Adrenal gland (tissue), 12 donors: Measurements from ENCODE around the gene HIPK1. TPM values are rescaled to one million over a fixed set of nuclear protein-coding genes. Genes with fewer than 3 reads are reported as not detected.

Source experiments
- DNase-seq, 7 donors: peaks; one replicate each; pipeline ENCODE4 v3.0.0-alpha.2; 2019 to 2020
- H3K27ac ChIP-seq, 5 donors: fragments of 200-600 bp; sonication (generic) in 4 of 5; 1 replicate in 3 of 5; 2 replicates in 2 of 5; pipeline versions ENCODE4 v1.5.1 to v1.8.0; 2016 to 2020; ENCODE audit warnings: mild to moderate bottlenecking in 1 of 5
- H3K27me3 ChIP-seq: fragments of 200-600 bp; 2 replicates; pipeline ENCODE4 v1.8.0; 2021
- H3K36me3 ChIP-seq, 2 donors: fragments of 200-600 bp; replicated peaks in 1 of 2; 1 replicate in 1 of 2; 2 replicates in 1 of 2; pipeline versions ENCODE4 v1.5.1 to v1.8.0; 2018 to 2022
- H3K4me1 ChIP-seq, 2 donors: fragments of 200-600 bp; replicated peaks in 1 of 2; 1 replicate in 1 of 2; 2 replicates in 1 of 2; pipeline versions ENCODE4 v1.5.1 to v1.8.0; 2018 to 2021
- H3K4me3 ChIP-seq, 4 donors: fragments of 200-600 bp; sonication (generic) in 3 of 4; one replicate each; pipeline ENCODE4 v1.5.1; 2016 to 2018
- H3K9me3 ChIP-seq, 3 donors: fragments of 200-600 bp; sonication (generic) in 1 of 3; replicated peaks in 1 of 3; 1 replicate in 2 of 3; 2 replicates in 1 of 3; pipeline versions ENCODE4 v1.5.1 to v1.8.0; 2016 to 2021
- CTCF ChIP-seq, 6 experiments: fragments of 450-650 bp in 4 of 6; fragments of 200-600 bp in 2 of 6; sonication (generic) in 1 of 6; IDR thresholded peaks; 1 replicate in 5 of 6; 2 replicates in 1 of 6; pipeline versions ENCODE4 v1.5.1 to v1.8.0; 2016 to 2021; ENCODE audit warnings: antibody characterized with exemption in 6 of 6, mild to moderate bottlenecking in 2 of 6, moderate library complexity in 1 of 6
- POLR2A ChIP-seq, 2 donors: fragments of 450-650 bp; IDR thresholded peaks; one replicate each; pipeline ENCODE4 v1.6.1; 2017; ENCODE audit warnings: antibody characterized with exemption in 2 of 2, mild to moderate bottlenecking in 2 of 2, moderate library complexity in 1 of 2
- WGBS, 4 donors: extraction: QIAGEN DNeasy Blood & Tissue Kit in 2 of 4; methylation state at CpG; one replicate each; pipeline versions ENCODE4 v1.1.5 to v1.1.7; 2013 to 2017; 5-methylcytosine and 5-hydroxymethylcytosine counted together
- intact Hi-C, 2 donors: fragments of 100-400 bp; cut with DNase I; formaldehyde crosslinking; loops; one replicate each; pipeline versions ENCODE4 v1.14.1 to v1.15.0; 2022 to 2023
- polyA plus RNA-seq, 3 donors: library from polyadenylated mRNA; stranded (reverse); fragments of 200-250 nt in 2 of 3; fragments of 350-450 nt in 1 of 3; fragmentation: Illumina TruSeq in 1 of 3; extraction: RNeasy Lipid Tissue Mini Kit (QIAGEN cat#74804) in 1 of 3; gene quantifications; one replicate each; pipeline ENCODE4 v1.2.3, GENCODE V29; 2013 to 2014
- total RNA-seq, 9 donors: library from RNA; depleted of rRNA in 4 of 9; stranded (reverse); fragments of >200 nt in 4 of 9; fragments of 120-200 nt in 1 of 9; fragmentation: NEBNext Ultra II Directional in 1 of 9; extraction: Animal tissue kit (Norgen Biotek cat#: 25700) in 1 of 9; gene quantifications; one replicate each; pipeline versions ENCODE4 v1.1.0 to v1.2.4, GENCODE V29; 2013 to 2023
- donor health status: healthy with polysubstance abuse.
- donor health status: Bipolar disorder and iron deficiency.
- donor health status: DM: yes; HTN: yes; CAD: no.
- donor health status: DM: no; HTN: no; CAD: no.
- donor health status: DM: no; HTN: no; CAD: no.
- donor health status: DM: yes; HTN: yes; CAD: no.

HIPK1 gene
- total and polyA plus RNA-seq, 12 donors: 13.0 to 102 (median 64.7) TPM

- TF ChIP-seq POLR2A (IDR thresholded peaks at IDR 0.05): no peak
- TF ChIP-seq CTCF (IDR thresholded peaks at IDR 0.05): no peak
- Histone ChIP-seq H3K4me1 (peaks cover 0 to 28% of the 10 kb centered on the region in 2 donors), H3K9me3 (no peaks in the 10 kb centered on the region), H3K36me3 (peaks cover 0 to 60% of the 10 kb centered on the region in 2 donors), H3K27me3 (no peaks in the 10 kb centered on the region), H3K4me3 (no peak overlapping the region), H3K27ac (peak overlapping the region in 1 of 5 donors; percentile 10)
- intact Hi-C loops: no loop called here
- no peak for DNase-seq
Observed at GRCh38 chr1:113899111-113899510, 30.0 kb upstream of the HIPK1 start.

GRCh38 chr1:113901191-113901590, 27.9 kb upstream of the HIPK1 start:
- H3K4me1 ChIP-seq: peaks cover 5 to 36% of the 10 kb centered on the region in 2 donors
- TF ChIP-seq CTCF (IDR thresholded peaks at IDR 0.05) (no peak), POLR2A (IDR thresholded peaks at IDR 0.05) (no peak)
- peaks cover 0 to 46% of the 10 kb centered on the region in 2 donors for H3K36me3 ChIP-seq
- WGBS, 4 donors: 62 to 90% (median 72%) methylated on average over 3 of the region's 3 CpGs
- H3K4me3 ChIP-seq: no peak overlapping the region
- DNase-seq: no peak
- intact Hi-C loops: no loop called here
- H3K27me3 ChIP-seq: no peaks in the 10 kb centered on the region
- no peak overlapping the region for H3K27ac ChIP-seq
- H3K9me3 ChIP-seq: no peaks in the 10 kb centered on the region

GRCh38 chr1:113903501-113904292, 25.4 kb upstream of the HIPK1 start:
- intact Hi-C loops: no loop called here
- no peaks in the 10 kb centered on the region for H3K9me3 ChIP-seq
- WGBS, 4 donors: 16 to 21% (median 18%) methylated on average over 7 of the region's 7 CpGs
- TF ChIP-seq POLR2A (IDR thresholded peaks at IDR 0.05): no peak
- no peak for TF ChIP-seq CTCF (IDR thresholded peaks at IDR 0.05)
- DNase-seq: peak in 2 of 7 donors; percentile 20 to 57
- H3K4me1 ChIP-seq: peaks cover 5 to 34% of the 10 kb centered on the region in 2 donors
- H3K4me3 ChIP-seq: peak overlapping the region in 3 of 4 donors; percentile 2 to 74 (median 37)
- peaks cover 0 to 36% of the 10 kb centered on the region in 2 donors for H3K36me3 ChIP-seq
- peak overlapping the region in 4 of 5 donors; percentile 74 to 96 (median 90) for H3K27ac ChIP-seq
- no peaks in the 10 kb centered on the region for H3K27me3 ChIP-seq

GRCh38 chr1:113904293-113904673, 24.8 kb upstream of the HIPK1 start:
- intact Hi-C loops: no loop called here
- H3K4me3 ChIP-seq: peak overlapping the region; percentile 2 to 92 (median 56)
- H3K4me1 ChIP-seq: peaks cover 5 to 28% of the 10 kb centered on the region in 2 donors
- DNase-seq: peak in 1 of 7 donors; percentile 26
- H3K36me3 ChIP-seq: peaks cover 0 to 36% of the 10 kb centered on the region in 2 donors
- H3K27me3 ChIP-seq: no peaks in the 10 kb centered on the region
- H3K27ac ChIP-seq: peak overlapping the region; percentile 37 to 96 (median 88)
- TF ChIP-seq POLR2A (IDR thresholded peaks at IDR 0.05) (no peak), CTCF (IDR thresholded peaks at IDR 0.05) (no peak)
- 0% methylated on average over 10 to 11 of the region's 11 CpGs for WGBS, 4 donors
- no peaks in the 10 kb centered on the region for H3K9me3 ChIP-seq
